ENCODE results near the gene FGD2.

FGD2 gene

DNA sequence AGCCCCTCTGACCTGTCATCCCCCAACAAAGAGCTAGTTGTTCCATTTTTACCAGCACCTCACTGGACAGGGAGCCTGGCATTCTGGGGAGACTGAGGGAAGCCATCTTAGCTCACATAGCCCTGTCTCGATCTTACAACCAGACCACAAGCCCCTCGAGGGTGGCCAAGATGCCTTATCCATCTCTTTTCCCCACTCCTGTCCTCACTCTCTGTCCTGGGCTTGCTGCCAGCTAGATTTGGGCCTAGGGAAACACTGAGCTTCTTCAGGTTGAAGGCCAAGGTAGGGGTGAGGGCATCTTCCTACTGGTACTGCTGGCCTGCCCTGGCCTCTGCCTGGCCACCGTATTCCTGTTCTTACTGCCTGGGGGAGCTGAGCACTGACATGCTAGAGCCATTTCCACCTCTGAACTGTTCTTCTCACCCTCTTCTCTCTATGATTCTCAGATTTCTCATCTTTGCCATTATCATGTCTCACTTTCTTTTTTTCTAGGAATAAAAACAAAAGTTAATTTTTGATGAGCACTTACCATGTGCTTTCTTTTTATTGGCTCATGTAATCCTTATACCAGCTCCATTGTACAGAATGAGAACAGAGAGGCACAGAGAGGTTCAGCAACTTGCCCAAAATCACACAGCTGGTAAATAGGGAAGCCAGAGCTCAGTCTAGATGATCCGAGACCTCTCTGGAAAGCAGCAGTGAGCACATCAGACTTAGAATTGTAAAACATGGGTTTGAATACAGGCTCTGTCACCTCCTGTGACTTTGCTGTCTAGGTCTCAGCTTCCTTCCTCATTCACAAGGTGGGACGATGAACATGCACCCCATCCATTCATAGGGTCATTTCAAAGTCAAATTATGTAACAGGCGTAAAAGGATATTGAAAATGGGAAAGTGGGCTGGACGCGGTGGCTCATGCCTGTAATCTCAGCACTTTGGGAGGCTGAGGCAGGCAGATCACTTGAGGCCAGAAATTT, 28.7 kb downstream of the FGD2 start:
- H3K4me3 ChIP-seq (ENCODE audit: low read depth, low read length) = no peak overlapping the region
- peaks cover 14% of the 10 kb centered on the region for H3K9me3 ChIP-seq (ENCODE audit: severe bottlenecking)
- H3K27me3 ChIP-seq (ENCODE audit: insufficient read depth, low read depth, severe bottlenecking) = no peaks in the 10 kb centered on the region
- no peak overlapping the region for H3K27ac ChIP-seq
- TF ChIP-seq, protein P1, sequence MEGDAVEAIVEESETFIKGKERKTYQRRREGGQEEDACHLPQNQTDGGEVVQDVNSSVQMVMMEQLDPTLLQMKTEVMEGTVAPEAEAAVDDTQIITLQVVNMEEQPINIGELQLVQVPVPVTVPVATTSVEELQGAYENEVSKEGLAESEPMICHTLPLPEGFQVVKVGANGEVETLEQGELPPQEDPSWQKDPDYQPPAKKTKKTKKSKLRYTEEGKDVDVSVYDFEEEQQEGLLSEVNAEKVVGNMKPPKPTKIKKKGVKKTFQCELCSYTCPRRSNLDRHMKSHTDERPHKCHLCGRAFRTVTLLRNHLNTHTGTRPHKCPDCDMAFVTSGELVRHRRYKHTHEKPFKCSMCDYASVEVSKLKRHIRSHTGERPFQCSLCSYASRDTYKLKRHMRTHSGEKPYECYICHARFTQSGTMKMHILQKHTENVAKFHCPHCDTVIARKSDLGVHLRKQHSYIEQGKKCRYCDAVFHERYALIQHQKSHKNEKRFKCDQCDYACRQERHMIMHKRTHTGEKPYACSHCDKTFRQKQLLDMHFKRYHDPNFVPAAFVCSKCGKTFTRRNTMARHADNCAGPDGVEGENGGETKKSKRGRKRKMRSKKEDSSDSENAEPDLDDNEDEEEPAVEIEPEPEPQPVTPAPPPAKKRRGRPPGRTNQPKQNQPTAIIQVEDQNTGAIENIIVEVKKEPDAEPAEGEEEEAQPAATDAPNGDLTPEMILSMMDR (IDR thresholded peaks at IDR 0.05; ENCODE audit: low read depth, low read length) = no peak
- DNase-seq = no peak
- H3K36me3 ChIP-seq = no peaks in the 10 kb centered on the region

DNA sequence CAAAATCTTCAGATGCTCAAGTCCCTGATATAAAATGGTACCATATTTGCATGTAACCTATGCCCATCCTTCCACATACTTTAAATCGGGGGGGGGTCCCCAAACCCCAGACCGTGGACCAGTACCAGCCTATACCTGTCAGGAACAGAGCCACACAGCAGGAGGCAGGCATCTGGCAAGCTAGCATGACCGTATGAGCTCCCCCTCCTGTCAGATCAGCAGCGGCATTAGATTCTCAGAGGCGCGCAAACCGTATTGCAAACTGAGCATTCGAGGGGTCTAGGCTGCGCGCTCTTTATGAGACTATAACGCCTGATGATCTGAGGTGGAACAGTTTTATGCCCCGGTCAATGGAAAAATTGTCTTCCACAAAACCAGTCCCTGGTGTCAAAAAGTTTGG, 30.7 kb downstream of the FGD2 start:
- DNase-seq = peak; percentile 56
- TF ChIP-seq, protein P1 (IDR thresholded peaks at IDR 0.05; ENCODE audit: low read depth, low read length) = peak; percentile 40; the same call in 1 of the 2 replicates
- Histone ChIP-seq H3K27ac (no peak overlapping the region), H3K36me3 (no peaks in the 10 kb centered on the region), H3K9me3 (ENCODE audit: severe bottlenecking) (peaks cover 5% of the 10 kb centered on the region), H3K27me3 (ENCODE audit: insufficient read depth, low read depth, severe bottlenecking) (no peaks in the 10 kb centered on the region), H3K4me3 (ENCODE audit: low read depth, low read length) (no peak overlapping the region)

DNA sequence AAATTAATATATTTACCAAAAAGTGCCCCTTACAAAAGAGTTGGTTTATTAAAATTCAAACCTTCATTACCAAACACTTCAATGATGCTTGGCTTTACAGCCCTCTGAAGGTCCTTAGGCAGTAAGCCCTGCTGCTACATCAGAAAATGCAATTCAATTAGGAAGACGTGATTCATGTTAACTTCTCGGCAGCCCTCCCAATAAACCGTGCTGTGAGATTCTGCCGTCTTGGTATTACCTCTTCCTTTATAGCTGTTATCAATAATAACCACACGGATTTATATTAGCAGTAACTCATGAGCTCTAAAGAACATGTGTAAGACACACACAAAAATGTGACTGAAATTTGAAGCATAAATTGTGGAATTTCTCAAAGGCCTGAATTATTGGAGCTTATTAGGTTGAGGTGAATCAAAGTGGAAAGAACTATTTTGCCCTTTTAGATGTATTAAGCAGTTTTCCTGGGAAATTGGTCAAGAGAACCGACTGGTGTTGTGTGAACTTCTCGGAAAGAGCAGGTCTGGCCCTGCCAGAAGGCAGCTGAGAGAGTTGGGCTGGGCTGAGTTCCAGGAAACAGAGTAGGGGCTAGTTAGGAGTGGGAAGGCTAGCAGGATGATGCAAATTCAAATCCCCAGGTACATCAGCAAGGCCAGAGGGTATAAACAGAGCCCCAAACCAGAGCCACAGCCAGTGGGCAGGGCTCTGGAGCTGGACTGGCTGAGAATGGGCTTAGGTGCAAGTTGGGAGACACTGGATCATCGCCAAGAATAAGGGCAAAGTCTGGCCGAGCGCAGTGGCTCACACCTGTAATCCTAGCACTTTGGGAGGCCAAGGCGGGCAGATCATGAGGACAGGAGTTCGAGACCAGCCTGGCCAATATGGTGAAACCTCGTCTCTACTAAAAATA, 33.1 kb downstream of the FGD2 start:
- no peak for DNase-seq
- TF ChIP-seq, protein P1 (IDR thresholded peaks at IDR 0.05; ENCODE audit: low read depth, low read length) = no peak

DNA sequence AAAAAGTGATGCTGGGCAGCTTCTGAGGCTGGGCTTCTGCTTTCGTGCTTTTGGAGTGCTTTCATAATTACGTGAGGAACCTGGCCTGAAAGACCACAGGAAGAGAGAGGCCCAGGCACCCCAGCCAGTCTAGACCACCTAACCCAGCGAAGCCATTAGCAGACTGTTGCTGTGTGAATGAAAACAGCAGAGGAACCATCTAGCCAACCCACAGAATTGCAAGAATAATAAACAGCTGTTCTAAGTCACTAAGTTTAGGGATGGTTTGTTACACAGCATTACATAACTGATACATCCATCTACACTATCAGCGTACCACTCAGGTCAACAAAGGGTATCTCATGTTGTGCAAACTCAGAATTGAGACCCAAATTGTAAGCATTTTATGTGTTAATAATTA, 34.5 kb downstream of the FGD2 start:
- H3K27me3 ChIP-seq (ENCODE audit: insufficient read depth, low read depth, severe bottlenecking) = no peaks in the 10 kb centered on the region
- H3K36me3 ChIP-seq = no peaks in the 10 kb centered on the region
- no peak overlapping the region for H3K4me3 ChIP-seq (ENCODE audit: low read depth, low read length)
- no peak overlapping the region for H3K27ac ChIP-seq
- no peak for DNase-seq
- H3K9me3 ChIP-seq (ENCODE audit: severe bottlenecking) = peaks cover 2% of the 10 kb centered on the region
- TF ChIP-seq, protein P1 (IDR thresholded peaks at IDR 0.05; ENCODE audit: low read depth, low read length) = no peak

More for the DNA sequence above, 33.1 kb downstream of the FGD2 start:
- Histone ChIP-seq H3K27ac (no peak overlapping the region), H3K9me3 (ENCODE audit: severe bottlenecking) (peaks cover 2% of the 10 kb centered on the region), H3K36me3 (no peaks in the 10 kb centered on the region), H3K4me3 (ENCODE audit: low read depth, low read length) (no peak overlapping the region), H3K27me3 (ENCODE audit: insufficient read depth, low read depth, severe bottlenecking) (no peaks in the 10 kb centered on the region)

DNA sequence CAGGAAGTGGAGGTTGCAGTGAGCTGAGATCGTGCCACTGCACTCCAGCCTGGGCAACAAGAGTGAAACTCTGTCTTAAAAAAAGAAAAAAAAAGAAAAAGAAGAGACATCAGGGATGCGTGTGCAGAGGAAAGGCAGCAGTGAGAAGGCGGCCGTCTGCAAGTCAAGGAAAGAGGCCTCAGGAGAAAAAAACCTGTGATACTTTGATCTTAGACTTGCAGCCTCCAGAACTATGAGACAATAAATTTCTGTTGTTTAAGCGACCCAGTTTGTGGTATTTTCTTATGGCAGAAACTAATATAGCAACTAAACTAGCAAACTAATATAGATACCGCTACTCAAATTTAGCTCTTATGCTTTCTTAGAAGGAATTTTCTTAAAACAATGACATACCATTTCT, 36.1 kb downstream of the FGD2 start:
- Histone ChIP-seq H3K4me3 (ENCODE audit: low read depth, low read length) (no peak overlapping the region), H3K9me3 (ENCODE audit: severe bottlenecking) (peaks cover 2% of the 10 kb centered on the region), H3K27me3 (ENCODE audit: insufficient read depth, low read depth, severe bottlenecking) (no peaks in the 10 kb centered on the region), H3K27ac (no peak overlapping the region), H3K36me3 (no peaks in the 10 kb centered on the region)
- TF ChIP-seq, protein P1 (IDR thresholded peaks at IDR 0.05; ENCODE audit: low read depth, low read length) = no peak
- no peak for DNase-seq
